Left hindlimb (tissue), 1 donor: ENCODE results near the gene ZNF148.

Source experiments
- DNase-seq: peaks from one replicate; pipeline ENCODE4 v3.0.0-alpha.2; 2018

ZNF148 gene

GRCh38 chr3:125331243-125331642 is 43.9 kb downstream of the ZNF148 start:
- DNase-seq, result no peak

GRCh38 chr3:125326957-125327356 is 48.2 kb downstream of the ZNF148 start:
- no peak for DNase-seq

DNA sequence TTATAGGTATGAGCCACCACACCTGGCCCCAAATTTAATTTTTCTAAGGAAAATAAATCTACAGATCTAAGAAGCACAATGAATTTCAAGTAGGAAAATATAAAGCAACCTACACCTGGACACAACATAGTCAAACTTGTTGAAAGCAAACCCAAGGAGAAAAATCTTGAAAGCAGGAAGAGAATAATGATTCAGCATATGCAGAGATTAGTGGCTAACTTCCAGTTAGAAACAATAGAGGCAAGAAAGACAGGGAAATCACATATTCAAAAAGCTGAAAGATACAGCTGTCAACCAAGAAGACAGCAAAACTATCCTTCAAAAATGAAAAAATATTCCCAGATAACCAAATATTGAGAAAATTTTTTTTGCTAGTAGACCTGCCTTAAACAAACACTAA is 49.4 kb downstream of the ZNF148 start:
- no peak for DNase-seq

- no peak for DNase-seq
Measured at GRCh38 chr3:125324341-125324740, 50.8 kb downstream of the ZNF148 start.

DNA sequence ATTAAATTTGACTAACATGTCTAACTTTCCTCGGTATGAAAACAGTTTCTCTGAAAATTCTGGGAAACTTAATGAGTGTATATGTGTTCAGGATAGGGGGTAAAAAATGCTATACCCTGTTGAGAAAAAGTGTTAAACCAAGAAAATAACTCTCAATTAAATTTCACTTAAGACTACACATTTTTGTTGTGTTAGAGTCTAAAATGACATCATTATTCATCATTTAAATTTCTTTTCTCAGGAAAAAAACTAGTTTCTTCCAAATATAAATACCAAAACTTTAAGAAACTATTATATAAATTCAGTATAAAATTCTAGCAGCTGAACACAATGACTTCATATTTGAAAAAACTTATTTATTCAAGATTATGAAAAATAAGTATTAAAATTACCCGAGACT is 52.2 kb downstream of the ZNF148 start:
- no peak for DNase-seq

- DNase-seq, result no peak
Measured at GRCh38 chr3:125322166-125322565, 53.0 kb downstream of the ZNF148 start.

GRCh38 chr3:125319765-125320164 is 55.4 kb downstream of the ZNF148 start:
- no peak for DNase-seq

DNA sequence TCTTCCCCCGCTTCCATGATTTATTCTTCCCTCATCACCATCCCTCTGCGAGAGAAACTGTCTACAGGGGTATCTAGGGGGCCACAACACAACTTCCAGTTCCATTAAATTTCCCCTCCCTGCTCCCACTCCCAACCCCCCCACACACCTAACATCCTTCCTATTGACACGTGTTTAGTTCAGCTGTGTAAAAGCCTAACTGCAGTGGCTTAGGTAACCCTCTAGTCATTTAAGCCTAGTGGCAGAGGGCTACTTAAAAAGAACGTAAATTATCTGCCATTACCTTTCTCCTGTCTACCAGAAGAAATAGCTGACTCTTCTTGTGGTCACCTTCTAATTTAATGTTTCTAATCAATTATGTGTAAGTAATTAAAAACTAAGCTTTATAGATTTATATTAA is 56.3 kb downstream of the ZNF148 start:
- no peak for DNase-seq

DNA sequence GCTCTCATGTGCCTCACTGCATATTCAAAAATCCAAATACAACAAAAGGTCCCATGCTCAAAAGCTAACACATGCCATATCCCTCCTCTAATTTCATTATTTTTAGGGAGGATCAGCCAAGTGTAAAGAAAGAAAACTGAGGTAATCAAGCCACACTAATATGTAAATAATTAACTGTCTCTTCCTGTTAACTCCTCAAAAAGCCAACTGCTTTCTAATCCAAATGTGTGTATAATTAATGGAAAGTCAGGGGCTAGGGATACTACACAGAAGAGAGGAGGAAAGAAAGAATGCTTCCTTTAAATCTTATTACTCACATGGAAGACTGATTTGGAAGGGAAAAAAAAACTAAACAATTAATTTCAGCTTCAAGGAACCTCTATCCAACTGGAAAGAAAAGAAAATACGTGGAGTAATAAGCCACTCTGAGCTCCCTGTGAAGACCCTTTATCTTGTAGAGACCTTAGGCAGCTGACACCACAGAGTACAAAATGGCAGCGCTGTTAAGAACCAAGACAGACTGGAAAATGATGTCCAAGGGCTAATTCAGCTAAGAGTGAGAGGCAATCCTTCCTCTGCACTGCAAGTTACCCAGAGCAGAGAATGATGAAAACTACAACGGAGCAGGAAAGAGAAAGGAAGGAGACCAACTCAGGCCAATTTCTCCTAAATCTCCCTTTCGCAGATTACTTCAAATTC is 56.8 kb downstream of the ZNF148 start:
- no peak for DNase-seq

DNA sequence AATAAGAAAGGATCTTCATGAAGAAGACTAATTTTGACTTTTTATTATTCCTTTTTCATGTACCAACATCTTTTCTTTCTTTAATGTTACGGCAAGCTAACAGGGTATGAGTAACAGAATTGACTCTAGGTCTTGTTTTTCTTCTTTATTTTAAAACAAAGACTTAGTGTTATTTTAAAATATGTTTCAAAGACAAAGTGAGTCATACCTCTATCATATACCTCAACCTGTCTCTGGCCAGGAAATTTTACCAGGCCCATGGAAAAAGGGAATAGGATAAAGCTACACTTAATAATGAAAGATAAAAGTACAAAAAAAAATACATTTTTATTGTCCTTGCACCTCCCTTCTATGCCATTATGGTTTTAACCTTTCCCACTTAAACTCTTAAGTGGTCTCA is 57.4 kb downstream of the ZNF148 start:
- DNase-seq, result no peak

GRCh38 chr3:125316949-125317348 is 58.2 kb downstream of the ZNF148 start:
- DNase-seq, result no peak

- no peak for DNase-seq
Measured at GRCh38 chr3:125316246-125316645, 58.9 kb downstream of the ZNF148 start.

- no peak for DNase-seq
Measured at GRCh38 chr3:125313060-125313635, 62.0 kb downstream of the ZNF148 start.

- DNase-seq, result no peak
Measured at GRCh38 chr3:125310623-125311081, 64.5 kb downstream of the ZNF148 start.

GRCh38 chr3:125309476-125309875 is 65.6 kb downstream of the ZNF148 start:
- DNase-seq, result no peak

DNA sequence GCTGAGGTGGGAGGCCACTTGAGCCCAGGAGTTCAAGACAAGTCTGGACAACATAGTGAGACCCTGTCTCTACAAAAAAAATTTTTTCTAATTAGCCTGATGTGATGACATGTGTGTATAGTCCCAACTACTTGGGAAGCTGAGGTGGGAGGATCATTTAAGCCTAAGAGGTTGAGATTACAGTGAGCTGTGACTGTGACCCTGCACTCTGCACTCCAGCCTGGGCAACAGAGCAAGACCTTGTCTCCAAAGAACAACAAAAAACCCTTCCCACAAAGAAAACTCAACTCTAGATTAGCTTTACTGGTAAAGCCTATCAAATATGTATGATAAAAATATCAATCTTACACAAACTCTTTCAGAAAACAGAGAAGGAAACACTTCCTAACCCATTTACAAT is 68.5 kb downstream of the ZNF148 start:
- DNase-seq, result no peak

DNA sequence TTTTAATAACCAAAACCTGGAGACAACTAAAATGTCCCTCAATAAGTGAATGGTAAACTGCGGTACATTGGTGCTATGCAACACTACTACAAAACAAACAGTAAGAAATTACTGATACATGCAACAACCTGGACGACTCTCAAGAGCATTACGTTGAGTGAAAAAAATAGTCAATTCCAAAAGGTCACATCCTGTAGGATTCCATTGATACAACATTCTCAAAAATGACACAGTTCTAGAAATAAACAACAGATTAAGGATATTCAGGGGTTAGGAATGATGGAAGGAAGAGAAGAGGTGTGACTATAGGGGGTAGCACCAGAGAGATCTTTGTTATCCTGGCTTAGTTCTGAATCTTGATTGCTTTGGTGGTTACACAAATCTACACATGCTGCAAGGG is 72.2 kb downstream of the ZNF148 start:
- no peak for DNase-seq

GRCh38 chr3:125300416-125300815 is 74.7 kb downstream of the ZNF148 start:
- no peak for DNase-seq

- no peak for DNase-seq
Measured at GRCh38 chr3:125294411-125294810, 80.7 kb downstream of the ZNF148 start.

- DNase-seq, result no peak
Measured at GRCh38 chr3:125292015-125292414, 83.1 kb downstream of the ZNF148 start.

GRCh38 chr3:125289429-125289981 is 85.6 kb downstream of the ZNF148 start:
- DNase-seq, result no peak

- no peak for DNase-seq
Measured at GRCh38 chr3:125287248-125287647, 87.9 kb downstream of the ZNF148 start.

DNA sequence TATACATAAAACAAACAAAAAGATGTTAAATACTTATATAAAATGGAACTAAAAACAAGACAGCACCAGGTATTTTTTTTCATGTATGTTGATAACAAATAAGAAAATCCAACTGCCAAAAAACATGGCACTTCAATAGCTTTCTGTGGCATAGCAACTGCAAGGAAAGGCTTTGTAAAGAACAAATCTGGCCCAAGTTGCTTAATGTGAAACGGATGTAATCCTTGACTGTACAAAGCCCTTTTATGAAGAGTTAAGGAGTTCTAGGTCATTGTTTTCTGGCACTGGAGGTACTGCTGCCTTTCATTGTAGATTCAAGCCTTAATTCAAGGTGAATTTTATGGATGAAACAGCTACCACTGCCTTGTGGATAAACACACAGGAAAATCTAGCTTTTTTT is 93.7 kb downstream of the ZNF148 start:
- DNase-seq, result no peak

DNA sequence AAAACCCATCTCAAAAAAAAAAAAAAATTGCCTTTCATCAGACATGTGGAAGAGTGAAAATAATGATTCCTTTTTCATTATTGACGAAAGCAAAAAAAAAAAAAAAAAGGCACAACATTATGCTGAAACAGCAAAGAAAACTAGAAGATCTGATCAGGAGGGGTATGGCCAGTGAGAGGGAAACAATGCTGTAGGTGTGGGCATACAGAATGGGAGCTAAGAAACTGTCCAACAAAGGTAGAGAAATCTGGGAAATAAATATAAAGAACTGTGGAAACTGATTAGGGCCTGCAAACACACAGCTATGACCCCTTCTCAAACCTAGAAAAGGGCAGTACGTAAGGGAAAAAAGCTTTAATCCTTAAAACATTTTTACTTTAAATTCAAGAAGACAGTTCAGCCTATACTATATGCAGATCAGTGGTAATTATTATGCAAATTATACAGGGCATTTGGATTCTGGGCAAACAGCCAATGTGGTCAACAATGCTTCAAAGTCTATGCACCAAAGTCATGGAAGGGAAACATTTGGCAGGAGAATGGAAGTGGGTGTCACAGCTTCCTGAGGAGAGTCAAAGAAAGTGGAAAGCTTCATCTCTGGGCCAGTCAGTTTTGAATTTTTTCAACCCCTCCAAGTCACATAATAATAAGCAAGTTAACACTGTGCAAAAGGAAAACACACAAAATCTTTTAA is 94.3 kb downstream of the ZNF148 start:
- DNase-seq, result no peak
